SK-MEL-5 (cell line): ENCODE results near the gene PAFAH1B1. TPM values are rescaled to one million over a fixed set of nuclear protein-coding genes. Genes with fewer than 3 reads are reported as not detected.

Experiments used
- DNase-seq: peaks from one replicate; pipeline ENCODE4 v3.0.0-alpha.2; 2016; ENCODE audit warnings: low read depth, low spot score
- in situ Hi-C: cut with HindIII; loops from 2 replicates; pipeline ENCODE4 v1.10.0; 2016; ENCODE audit warnings: low sequenced_read_pairs, high pct_unique_total_duplicates, low pct_unique_long_range_greater_than_20kb
- total RNA-seq: library from RNA; depleted of rRNA; stranded (reverse); fragments of >200 nt; shearing (Covaris generic); gene quantifications from 2 replicates; pipeline ENCODE4 v1.2.3, GENCODE V29; 2014

Gene PAFAH1B1
- total RNA-seq, 1 experiment from 2014 or later = 110 TPM

GRCh38 chr17:2705263-2705662 lies 111.8 kb downstream of the PAFAH1B1 start:
- DNase-seq = no peak
- in situ Hi-C loops = no loop called here

GRCh38 chr17:2705888-2706795 lies 112.7 kb downstream of the PAFAH1B1 start:
- no peak for DNase-seq
- in situ Hi-C loops = no loop called here

GRCh38 chr17:2706911-2707510 lies 113.6 kb downstream of the PAFAH1B1 start:
- no peak for DNase-seq
- in situ Hi-C loops = no loop called here

- in situ Hi-C loops = no loop called here
- DNase-seq = peak; percentile 33
These were observed 114.5 kb downstream of the PAFAH1B1 start for GRCh38 chr17:2707721-2708584.

GRCh38 chr17:2708585-2709182 lies 115.2 kb downstream of the PAFAH1B1 start:
- no peak for DNase-seq
- in situ Hi-C loops = no loop called here

- peak; percentile 30 for DNase-seq
- in situ Hi-C loops = no loop called here
These were observed 115.8 kb downstream of the PAFAH1B1 start for GRCh38 chr17:2709183-2709661.

GRCh38 chr17:2710071-2710802 lies 116.8 kb downstream of the PAFAH1B1 start:
- in situ Hi-C loops = no loop called here

GRCh38 chr17:2710803-2711607 lies 117.6 kb downstream of the PAFAH1B1 start:
- in situ Hi-C loops = no loop called here
- peak; percentile 19 for DNase-seq

More at GRCh38 chr17:2710071-2710802, 116.8 kb downstream of the PAFAH1B1 start:
- DNase-seq = no peak

- DNase-seq = peak; percentile 96
- in situ Hi-C loops = no loop called here
These were observed 118.3 kb downstream of the PAFAH1B1 start, which contains the start of gene CLUH for GRCh38 chr17:2711608-2712299. Gene CLUH (minus strand): TSS chr17:2711764. CDS start chr17:2711661, 103 bp downstream.

- in situ Hi-C loops = no loop called here
- DNase-seq = peak; percentile 25
These were observed 119.0 kb downstream of the PAFAH1B1 start for GRCh38 chr17:2712300-2713043.

- in situ Hi-C loops = no loop called here
These were observed 120.4 kb downstream of the PAFAH1B1 start for GRCh38 chr17:2713881-2714280.

GRCh38 chr17:2716649-2717048 lies 123.2 kb downstream of the PAFAH1B1 start:
- no peak for DNase-seq
- in situ Hi-C loops = no loop called here

More at GRCh38 chr17:2713881-2714280, 120.4 kb downstream of the PAFAH1B1 start:
- DNase-seq = no peak

- in situ Hi-C loops = no loop called here
- DNase-seq = no peak
These were observed 124.9 kb downstream of the PAFAH1B1 start for GRCh38 chr17:2718150-2718938.

GRCh38 chr17:2719861-2720260 lies 126.4 kb downstream of the PAFAH1B1 start:
- in situ Hi-C loops = no loop called here
- no peak for DNase-seq
